Measurements from ENCODE around the gene SRPX2.

Gene SRPX2

DNA sequence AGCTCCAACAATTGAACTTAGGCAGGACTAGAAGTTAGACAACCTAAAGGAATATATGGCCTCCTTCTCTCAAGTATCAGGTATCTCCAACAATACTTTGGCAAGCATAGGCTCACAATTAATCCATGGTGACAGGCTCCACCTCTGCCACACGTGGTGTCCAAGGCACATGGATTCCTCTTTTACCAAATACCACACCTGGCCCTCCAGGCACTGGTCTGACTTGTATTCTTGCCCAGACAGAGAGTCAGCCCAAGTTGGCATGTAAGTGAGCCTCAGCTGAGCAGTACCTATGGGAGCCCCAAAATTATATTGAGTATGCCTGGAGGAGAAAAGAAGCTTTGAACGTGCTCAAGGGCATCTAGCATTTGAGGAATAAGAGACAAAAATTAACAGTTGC, 19.6 kb downstream of the SRPX2 start:
- TF ChIP-seq GATA2 (IDR thresholded peaks at IDR 0.05; ENCODE audit: low read depth, low read length) = no peak
- no peak for TF ChIP-seq GATA3 (IDR thresholded peaks at IDR 0.05; ENCODE audit: low read depth, low read length)

DNA sequence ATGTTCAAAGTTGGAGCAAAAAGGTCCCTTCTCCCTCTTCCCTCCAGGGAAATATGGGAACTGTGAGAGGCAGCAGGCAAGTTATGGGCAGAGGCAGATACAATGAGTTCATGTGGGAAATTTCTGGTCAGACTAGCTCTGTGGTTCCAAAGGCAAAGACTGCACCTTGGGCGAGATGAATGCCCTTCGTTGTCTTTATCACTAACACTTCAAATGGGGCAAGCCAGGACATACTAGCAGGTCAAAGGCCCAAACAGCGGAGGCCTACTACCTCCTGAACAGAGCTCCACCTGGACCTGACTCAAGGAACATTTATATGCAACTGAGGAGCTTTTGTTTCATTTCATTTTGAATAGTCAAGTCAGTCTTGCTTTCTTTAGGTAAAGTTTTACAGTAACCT, 29.0 kb downstream of the SRPX2 start:
- TF ChIP-seq GATA3 (IDR thresholded peaks at IDR 0.05; ENCODE audit: low read depth, low read length) = no peak
- TF ChIP-seq GATA2 (IDR thresholded peaks at IDR 0.05; ENCODE audit: low read depth, low read length) = no peak

DNA sequence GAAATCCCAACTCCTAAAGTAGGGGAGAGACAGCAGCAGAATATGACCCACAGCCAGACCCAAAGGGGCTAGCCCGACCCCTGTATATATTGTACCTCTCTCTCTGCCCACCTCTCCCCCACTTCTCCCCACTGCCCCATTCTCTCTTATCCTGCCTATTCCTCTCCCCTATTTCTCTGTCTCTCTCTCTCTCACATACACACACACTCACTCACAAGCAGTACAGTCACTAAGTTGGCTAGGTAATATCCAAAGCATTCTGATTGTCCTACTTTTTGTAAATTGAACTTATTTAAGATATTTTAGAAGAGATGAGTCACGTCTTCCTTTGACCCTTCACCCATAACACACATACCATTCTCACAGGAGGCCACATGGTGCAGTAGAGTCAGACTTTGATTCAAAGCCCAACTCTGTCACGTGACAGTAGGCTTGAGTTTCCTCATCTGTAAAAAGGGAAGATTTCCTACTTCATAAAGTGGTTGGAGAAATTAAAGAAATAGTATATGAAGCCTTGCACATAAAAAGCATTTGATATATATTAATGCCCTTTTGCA, 29.5 kb downstream of the SRPX2 start:
- no peak for TF ChIP-seq GATA3 (IDR thresholded peaks at IDR 0.05; ENCODE audit: low read depth, low read length)
- no peak for TF ChIP-seq GATA2 (IDR thresholded peaks at IDR 0.05; ENCODE audit: low read depth, low read length)

DNA sequence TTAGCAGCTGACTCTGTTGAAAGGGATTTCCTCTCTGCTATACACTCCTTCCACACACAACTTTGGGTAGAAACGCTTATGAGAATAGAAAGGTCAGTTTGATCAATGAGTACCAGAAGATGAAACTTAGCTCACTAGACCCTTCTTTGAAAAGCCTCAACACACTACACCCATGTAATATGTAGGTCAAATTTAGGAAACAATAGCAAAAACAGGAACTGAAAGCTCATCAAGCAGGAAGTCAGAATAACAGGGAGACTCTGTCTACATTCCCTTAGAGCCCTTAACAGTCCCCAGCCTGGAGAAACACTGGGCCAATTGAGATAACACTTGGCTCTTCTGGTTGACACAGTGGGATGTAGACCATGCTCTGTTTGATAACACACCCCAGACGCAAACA, 30.7 kb downstream of the SRPX2 start:
- TF ChIP-seq GATA3 (IDR thresholded peaks at IDR 0.05; ENCODE audit: low read depth, low read length) (no peak), GATA2 (IDR thresholded peaks at IDR 0.05; ENCODE audit: low read depth, low read length) (no peak)

DNA sequence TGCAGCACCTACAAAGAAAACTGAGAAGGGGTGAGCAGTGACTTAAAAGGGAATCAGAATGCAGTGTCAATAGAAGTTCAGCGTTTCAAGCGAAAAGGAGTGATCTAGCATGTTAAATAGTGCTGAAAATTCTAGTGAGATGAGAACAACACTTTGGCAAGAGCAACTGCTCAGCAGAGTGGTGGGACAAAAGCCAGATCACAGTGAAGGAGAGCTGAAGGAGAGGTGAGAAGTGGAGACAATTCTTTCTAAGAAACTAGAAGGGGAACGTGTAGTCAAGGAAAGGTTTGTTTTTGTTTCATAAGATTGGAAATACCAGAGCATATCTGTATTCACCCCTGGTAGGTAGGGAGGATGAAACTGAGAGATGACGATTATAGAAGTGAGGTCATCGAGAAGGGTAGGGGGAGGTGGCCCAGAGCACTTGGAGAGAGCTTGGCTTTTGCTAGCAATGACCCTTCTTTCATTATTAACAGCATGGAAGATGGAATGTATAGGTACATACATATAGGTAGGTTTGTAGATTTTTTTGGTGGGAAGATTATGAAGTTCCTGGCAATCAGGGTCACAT, 33.7 kb downstream of the SRPX2 start:
- TF ChIP-seq GATA2 (IDR thresholded peaks at IDR 0.05; ENCODE audit: low read depth, low read length) = no peak
- TF ChIP-seq GATA3 (IDR thresholded peaks at IDR 0.05; ENCODE audit: low read depth, low read length) = no peak

DNA sequence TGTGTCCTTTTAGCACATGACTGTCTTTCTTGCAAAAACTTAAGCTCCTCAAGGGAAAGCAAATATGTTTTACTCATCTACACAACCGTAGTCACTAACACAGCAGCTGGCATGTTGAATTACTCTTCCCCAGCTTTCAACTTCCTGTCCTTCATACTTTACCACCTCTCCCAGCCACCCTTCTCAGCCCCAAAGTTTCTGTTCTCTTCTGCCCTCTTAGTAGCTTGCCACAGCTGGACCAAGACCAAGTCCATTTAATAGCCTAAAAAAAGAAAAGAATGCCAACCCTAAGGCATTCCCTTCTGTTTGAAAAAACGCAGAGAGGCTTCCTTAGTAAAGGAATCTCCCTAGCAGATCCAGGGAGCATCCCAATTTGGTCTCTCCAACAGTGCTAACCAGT, 36.8 kb downstream of the SRPX2 start:
- TF ChIP-seq GATA2 (IDR thresholded peaks at IDR 0.05; ENCODE audit: low read depth, low read length) (no peak), GATA3 (IDR thresholded peaks at IDR 0.05; ENCODE audit: low read depth, low read length) (no peak)

DNA sequence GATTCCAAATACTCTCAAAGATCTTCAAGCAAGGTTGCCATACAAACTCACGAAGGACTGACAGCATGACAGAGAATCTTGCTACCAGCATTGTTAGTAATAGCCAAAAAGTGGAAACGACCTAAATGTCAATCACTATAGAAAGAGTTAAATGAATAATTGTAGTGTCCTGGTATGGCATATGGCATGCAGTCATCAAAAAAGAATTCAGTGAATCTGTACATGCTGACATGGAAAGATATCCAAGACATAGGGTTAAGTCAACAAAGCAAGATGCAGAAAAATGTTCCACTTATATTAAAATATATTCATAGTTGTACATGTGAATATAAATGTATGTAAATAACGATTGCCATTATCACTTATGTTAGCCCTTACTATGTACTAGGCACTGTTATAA, 37.6 kb downstream of the SRPX2 start:
- TF ChIP-seq GATA3 (IDR thresholded peaks at IDR 0.05; ENCODE audit: low read depth, low read length) = no peak
- no peak for TF ChIP-seq GATA2 (IDR thresholded peaks at IDR 0.05; ENCODE audit: low read depth, low read length)

DNA sequence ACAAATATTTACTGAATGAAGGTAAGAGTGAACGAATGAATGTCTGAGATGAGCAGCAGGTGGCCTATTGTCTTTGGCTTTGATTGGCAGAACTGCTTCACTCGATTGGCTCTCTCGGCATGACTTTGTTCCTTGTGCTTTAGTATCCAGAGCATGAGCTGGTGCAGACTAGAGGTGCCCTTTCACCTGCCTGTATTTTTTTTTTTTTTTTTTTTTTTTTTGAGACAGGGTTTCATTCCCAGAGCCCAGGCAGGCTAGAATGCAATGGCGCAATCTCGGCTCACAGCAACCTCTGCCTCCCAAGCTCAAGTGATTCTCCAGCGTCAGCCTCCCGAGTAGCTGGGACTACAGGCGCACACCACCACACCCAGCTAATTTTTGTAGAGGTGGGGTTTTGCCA, 38.9 kb downstream of the SRPX2 start:
- TF ChIP-seq GATA3 (IDR thresholded peaks at IDR 0.05; ENCODE audit: low read depth, low read length) = no peak
- TF ChIP-seq GATA2 (IDR thresholded peaks at IDR 0.05; ENCODE audit: low read depth, low read length) = no peak

DNA sequence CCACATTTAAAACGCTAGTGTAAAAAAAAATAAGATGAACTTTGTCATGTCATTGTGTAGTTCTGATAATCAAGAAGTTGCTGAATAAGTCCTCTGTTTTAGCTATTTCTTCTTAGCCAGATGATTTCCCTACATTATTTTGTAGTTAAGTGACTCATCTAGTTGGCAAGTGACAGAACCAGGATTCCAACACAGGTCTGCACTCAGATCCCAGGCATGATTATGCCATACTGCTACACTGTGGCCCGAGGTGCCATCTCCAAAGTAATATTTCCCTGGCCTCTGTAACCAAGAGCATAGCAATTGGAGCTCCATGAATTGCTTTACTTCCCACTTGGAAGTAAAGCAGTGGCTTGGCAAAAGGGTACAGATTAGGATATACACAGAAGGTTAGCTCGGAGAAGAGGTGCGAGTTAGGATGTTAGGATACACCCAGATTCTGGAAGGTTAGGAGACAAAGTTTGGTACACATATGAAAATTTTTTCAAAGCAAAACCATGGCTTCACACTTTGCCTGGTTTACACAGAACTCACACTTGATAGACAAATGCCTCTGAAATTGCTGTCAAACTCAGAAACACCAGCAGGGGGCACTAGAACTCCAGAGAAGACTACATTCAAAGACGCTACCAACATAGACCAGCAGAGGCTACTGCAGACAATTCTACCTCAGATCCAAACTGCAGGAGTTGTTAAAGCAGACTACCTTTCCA, 41.4 kb downstream of the SRPX2 start:
- no peak for TF ChIP-seq GATA2 (IDR thresholded peaks at IDR 0.05; ENCODE audit: low read depth, low read length)
- TF ChIP-seq GATA3 (IDR thresholded peaks at IDR 0.05; ENCODE audit: low read depth, low read length) = no peak

DNA sequence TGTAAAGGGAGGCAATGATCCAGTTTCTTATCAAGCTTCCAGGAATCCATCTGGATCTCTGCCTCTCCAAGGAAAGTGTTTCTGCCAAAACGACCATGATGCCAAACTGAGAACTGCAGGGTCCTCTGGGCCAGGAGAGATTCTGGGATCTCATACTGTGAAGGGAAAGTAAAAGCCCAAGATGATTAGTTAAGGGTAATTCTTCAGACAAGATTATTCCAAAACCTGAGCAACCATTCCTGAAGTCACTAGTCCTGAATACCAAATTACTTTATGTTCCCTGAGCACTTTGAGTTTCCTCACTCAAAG, 42.0 kb downstream of the SRPX2 start:
- TF ChIP-seq GATA2 (IDR thresholded peaks at IDR 0.05; ENCODE audit: low read depth, low read length) (no peak), GATA3 (IDR thresholded peaks at IDR 0.05; ENCODE audit: low read depth, low read length) (no peak)

DNA sequence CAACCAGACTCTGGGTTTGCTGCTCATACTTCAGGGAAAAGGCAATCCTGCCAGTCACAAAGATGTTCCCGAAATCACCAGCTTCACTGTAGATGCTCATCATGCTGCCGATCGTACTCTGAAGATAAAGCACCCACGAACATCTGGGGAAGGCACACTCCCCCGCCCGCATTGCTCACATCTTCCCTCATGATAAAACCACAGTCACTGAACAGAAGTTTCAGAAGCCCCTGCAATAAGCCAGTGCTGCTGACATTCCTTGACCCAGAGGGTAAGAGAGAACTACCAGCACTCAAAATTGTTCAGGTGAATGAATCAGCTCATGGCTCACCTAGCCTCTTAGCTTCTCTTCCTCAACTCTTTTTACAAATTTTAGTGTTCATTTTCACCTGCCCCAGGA, 43.1 kb downstream of the SRPX2 start:
- TF ChIP-seq GATA3 (IDR thresholded peaks at IDR 0.05; ENCODE audit: low read depth, low read length) = no peak
- no peak for TF ChIP-seq GATA2 (IDR thresholded peaks at IDR 0.05; ENCODE audit: low read depth, low read length)

DNA sequence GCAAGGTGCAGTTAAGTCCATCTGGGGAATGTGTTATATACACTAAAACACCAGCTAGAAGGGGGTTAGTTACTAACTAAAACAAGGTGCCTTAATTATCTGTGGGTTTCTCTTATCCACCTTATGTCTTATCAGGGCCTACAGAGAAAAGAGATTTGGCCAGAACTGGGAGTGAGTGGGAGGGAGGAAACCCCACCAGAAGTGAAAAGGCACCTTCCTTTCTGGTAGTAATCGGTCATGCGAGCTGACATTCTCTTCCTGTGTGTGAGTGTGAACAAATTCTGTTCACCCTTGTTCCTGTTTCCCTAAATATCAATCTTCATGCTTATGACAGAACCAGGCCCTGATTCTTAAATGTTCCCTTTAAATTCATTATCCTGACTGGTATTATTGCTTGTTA, 43.5 kb downstream of the SRPX2 start:
- TF ChIP-seq GATA2 (IDR thresholded peaks at IDR 0.05; ENCODE audit: low read depth, low read length) = no peak
- no peak for TF ChIP-seq GATA3 (IDR thresholded peaks at IDR 0.05; ENCODE audit: low read depth, low read length)

DNA sequence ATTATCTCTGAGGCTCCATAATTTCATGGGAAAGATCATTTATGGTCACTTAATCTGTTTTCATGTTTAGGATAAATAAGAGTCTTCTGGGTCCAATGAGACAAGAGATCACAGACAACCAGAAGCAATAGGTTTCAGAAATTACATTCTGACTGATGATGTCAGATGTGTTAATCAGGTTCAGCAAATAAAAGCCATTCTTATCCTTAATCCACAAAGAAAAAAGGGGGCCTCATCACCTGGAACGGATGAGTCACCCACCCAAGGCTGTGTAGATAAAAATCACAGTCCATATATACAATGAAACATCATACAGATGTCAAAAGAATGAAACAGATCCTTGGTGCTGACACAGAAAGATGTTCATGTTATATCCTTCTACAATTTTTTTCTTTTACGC, 51.3 kb downstream of the SRPX2 start:
- TF ChIP-seq GATA2 (IDR thresholded peaks at IDR 0.05; ENCODE audit: low read depth, low read length) (peak; percentile 26; the same call in 1 of the 2 replicates), GATA3 (IDR thresholded peaks at IDR 0.05; ENCODE audit: low read depth, low read length) (peak; percentile 50; the same call in 1 of the 2 replicates)

DNA sequence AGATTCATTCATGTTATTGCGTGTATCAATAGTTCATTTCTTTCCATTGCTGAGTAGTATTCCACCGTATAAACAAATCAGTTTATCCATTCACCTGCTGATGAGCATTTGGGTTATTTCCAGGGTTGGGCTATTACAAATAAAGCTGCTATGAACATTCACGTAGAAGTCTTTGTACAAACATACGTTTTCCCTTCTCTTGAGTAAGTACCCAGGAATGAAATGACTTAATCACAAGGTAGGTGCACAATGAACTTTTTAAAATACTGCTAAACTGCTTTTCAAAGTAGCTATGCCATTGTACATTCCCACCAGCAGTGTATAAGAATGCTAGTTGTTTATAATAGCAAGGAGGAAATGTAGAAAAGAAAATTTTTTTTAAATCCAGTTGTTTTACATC, 52.0 kb downstream of the SRPX2 start:
- TF ChIP-seq GATA2 (IDR thresholded peaks at IDR 0.05; ENCODE audit: low read depth, low read length) = no peak
- no peak for TF ChIP-seq GATA3 (IDR thresholded peaks at IDR 0.05; ENCODE audit: low read depth, low read length)

DNA sequence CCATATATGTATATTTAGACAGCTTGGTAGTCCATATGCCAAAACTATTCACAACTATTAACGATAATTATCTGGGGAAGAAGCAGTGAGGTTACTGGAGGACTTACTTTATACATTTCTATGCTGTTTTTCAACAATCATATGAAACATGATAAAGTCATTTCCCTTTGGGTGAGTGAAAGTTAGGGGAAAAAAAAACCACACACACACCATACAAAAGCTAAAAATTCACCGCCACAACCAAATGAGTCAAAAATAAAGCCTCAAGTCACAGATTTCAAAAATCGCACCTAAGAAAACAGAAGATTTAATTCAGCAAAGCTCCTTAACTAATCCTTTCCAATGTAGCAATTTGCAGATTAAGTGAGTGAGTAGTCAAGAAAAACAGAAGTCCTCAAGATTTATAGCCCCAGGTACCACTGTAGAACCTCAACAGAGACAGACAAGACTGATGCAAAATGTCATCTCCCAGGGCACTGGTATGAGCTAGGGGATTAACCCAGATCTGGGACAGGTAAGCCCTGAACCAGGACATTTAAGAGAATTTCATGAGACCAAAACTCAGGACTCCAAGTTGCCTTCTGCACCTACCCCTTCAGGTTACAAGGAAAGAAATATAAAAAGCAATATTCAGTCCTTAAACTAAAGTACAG, 52.8 kb downstream of the SRPX2 start:
- TF ChIP-seq GATA2 (IDR thresholded peaks at IDR 0.05; ENCODE audit: low read depth, low read length) = no peak
- no peak for TF ChIP-seq GATA3 (IDR thresholded peaks at IDR 0.05; ENCODE audit: low read depth, low read length)

All from SH-SY5Y (cell line).